GM21515 (cell line): Measurements from ENCODE around the gene SPRTN.
A peak's percentile ranks its signal among the peaks of the same experiment; 100 is the strongest.

Experiments
- ATAC-seq: cut with Tn5 transposase; IDR thresholded peaks from one replicate; pipeline ENCODE4 v1.9.1; 2021; ENCODE audit not compliant: unreplicated experiment

SPRTN gene

GRCh38 chr1:231338270-231339128 is at the start of gene SPRTN:
TSS of gene SPRTN (plus strand) at chr1:231338293. CDS start at chr1:231338384, 91 bp downstream.
- ATAC-seq, result peak; percentile 9

DNA sequence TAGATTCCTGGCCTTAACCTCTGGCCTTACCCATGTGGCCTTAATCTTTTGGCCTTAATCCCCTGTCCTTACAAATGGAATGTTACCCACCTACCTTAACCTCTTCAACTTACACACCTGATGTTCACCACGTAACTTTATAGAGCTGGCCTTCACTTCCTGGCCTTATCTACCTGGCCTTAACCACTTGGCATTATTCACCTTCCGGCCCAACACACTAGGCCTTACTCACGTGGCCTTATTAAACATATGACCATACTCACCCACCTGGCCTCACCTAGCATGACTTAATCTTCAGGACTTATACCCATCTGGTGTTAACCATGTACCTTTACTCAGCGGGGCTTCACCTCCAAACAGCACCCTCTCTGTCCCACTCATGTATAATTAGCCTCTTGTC is 42.2 kb upstream of the SPRTN start:
- ATAC-seq, result no peak

GRCh38 chr1:231301990-231302389 is 36.1 kb upstream of the SPRTN start:
- ATAC-seq, result no peak

- ATAC-seq, result no peak
Observed at GRCh38 chr1:231310391-231310934, 27.6 kb upstream of the SPRTN start.

DNA sequence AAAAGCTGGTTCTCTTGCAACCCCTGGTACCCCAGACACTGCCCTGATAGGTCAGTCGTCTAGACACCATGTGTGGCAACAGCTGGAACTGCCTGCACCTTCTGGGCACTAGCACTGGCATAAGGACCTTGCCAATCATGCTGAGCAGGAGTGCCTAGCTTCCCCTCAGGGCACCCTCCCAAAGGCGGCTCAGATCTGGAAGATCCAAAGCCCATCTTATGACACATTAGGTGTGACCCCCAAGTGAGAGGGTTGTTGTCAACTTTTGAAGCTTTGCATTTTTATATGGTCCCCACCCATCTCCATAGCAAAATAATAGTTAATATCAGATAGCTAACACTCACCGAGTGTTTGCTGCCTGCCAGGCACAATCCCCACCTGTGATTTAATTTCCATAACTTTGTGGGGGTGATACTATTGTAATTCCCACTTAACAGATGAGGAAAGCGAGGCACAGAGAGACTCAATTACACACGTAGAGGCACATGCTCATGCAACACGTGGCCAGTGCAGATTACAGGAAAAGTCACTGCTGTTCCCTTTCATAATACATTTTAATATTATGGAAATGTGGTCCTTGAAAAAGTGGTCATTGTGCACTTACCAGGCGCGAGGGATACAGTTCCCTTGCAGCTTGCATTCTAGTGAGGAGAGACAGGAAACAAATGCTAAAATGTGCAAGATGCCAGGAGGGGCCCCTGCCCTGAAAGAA is 26.2 kb upstream of the SPRTN start:
- ATAC-seq, result no peak

- ATAC-seq, result no peak
Observed at GRCh38 chr1:231312432-231312788, 25.7 kb upstream of the SPRTN start.

- no peak for ATAC-seq
Observed at GRCh38 chr1:231313661-231314060, 24.4 kb upstream of the SPRTN start.

- ATAC-seq, result no peak
Observed at GRCh38 chr1:231315887-231316286, 22.2 kb upstream of the SPRTN start.

DNA sequence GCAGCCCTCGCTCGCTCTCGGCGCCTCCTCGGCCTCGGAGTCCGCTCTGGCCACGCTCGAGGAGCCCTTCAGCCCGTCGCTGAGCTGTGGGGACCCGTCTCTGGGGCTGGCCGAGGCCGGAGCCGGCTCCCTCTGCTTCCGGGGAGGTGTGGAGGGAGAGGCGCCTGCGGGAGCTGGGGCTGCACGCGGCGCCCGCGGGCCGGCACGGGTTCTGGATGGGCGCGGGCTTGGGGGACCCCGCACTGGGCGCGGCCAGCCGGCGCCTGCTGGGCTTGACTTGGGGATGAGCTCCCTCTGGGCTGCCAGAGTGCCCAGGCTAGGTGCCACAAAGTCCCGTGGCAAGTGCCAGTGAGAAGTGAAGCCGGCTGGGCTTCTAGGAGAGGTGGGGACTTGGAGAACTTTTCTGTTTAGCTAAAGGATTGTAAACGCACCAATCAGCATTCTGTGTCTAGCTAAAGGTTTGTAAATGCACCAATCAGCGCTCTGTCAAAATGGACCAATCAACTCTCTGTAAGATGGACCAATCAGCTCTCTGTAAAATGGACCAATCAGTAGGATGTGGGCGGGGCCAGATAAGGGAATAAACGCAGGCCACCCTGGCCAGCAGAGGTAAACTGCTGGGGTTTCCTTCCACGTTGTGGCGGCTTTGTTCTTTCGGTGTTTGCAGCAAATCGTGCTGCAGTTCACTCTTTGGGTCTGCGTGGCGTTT is 20.6 kb upstream of the SPRTN start:
- ATAC-seq, result no peak

DNA sequence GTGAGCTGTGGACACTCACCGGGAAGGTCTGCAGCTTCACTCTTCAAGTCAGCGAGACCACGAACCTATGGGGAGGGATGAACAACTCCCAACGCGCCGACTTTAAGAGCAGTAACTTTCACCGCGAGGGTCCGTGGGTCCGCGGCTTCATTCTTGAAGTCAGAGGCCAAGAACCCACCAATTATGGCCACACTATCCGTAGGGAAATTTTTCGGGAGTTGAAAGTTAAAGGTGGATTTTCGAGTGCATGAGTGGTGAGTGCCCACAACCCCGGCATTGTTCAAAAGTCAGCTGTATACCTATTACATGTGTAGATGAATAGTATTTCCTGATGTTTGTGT is 20.1 kb upstream of the SPRTN start:
- no peak for ATAC-seq

DNA sequence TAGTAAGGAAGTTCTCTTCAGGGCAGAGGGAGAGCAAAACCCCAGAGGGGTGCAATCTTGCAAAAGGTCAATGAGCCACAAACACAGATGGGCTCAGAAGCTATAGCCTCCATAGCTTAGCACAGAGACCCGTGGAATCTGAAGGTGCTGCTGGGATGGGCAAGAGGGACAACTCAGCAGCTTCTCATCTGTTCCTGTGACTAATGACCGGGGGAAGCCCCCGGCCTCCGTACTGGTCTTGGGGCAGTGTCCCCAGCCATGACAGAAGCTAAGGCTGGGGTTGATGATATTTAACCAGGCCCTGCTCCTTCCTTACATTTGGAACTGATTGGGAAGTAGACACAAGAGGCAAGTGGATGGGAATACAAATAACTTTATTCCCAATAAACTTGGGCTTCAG is 19.5 kb upstream of the SPRTN start:
- ATAC-seq, result no peak

GRCh38 chr1:231319080-231319479 is 19.0 kb upstream of the SPRTN start:
- ATAC-seq, result no peak

DNA sequence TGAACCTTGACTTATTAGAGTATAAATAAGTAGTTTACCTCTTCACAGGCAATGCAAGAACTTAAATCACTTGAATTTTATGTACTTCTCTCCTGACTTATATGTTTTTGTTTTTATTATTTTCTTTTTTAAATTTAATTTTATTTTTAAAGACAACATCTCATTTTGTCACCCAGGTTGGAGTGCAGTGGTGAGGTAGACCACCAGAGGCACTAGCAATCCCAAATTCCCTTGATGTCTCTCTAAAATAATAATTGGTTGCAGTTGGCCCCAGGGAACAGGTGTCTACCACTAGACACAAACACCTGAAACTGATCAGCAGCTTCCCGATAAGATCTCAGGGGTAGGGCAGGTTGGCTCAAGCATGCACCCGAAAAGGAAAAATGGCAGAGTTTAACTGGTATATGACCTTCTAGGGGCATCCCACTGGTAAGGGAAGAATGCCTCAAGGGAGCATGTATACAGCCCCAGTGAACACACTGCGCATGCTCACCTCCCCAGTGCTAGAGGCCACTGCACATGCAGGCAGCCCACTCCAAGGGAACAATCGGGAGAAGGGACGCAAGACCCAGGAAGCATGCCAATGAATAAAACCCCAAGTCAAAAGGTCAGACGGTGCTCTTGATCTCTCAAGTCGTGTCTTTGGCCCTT is 15.1 kb upstream of the SPRTN start:
- ATAC-seq, result no peak

DNA sequence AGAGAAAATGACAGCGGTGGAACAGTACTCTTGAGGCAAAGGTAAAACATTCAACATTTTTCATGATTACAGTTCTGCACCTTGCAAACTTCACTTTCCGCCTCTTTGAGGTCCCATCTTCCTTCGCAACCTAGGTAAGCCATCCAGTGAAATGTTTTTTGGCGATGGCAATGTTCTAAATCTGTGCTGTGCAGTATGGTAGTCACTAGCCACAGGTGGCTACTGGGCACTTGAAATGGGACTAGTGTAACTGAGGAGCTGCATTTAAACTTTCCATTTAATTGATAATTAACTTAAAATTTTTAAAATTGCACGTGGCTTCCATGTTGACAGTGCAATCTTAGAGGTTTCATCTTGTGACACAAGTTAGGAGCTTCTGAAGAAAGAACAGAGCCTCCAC is 13.4 kb upstream of the SPRTN start:
- ATAC-seq, result no peak

GRCh38 chr1:231326248-231326647 is 11.8 kb upstream of the SPRTN start:
- ATAC-seq, result no peak

GRCh38 chr1:231327617-231328016 is 10.5 kb upstream of the SPRTN start:
- ATAC-seq, result no peak

GRCh38 chr1:231329483-231329882 is 8.6 kb upstream of the SPRTN start:
- ATAC-seq, result no peak

DNA sequence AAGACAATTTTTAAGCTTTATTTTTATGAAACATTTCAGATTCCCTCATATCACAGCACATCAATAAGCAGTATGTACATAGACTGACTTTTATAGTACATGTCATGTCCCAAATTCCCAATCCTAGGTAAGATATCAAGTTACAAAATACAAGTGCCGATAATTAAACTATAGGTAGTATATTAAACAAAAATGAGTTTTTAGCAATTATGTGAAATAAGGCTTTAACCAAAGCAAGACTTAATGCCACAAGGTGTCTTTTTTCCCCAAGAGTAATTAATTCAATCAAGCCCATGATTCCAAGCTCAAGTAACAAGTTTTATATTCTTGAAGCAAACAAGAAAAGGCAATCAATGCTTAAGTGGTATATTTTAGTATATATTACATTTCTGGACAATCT is 5.3 kb upstream of the SPRTN start:
- no peak for ATAC-seq

- no peak for ATAC-seq
Observed at GRCh38 chr1:231334079-231334666, 3.9 kb upstream of the SPRTN start.

DNA sequence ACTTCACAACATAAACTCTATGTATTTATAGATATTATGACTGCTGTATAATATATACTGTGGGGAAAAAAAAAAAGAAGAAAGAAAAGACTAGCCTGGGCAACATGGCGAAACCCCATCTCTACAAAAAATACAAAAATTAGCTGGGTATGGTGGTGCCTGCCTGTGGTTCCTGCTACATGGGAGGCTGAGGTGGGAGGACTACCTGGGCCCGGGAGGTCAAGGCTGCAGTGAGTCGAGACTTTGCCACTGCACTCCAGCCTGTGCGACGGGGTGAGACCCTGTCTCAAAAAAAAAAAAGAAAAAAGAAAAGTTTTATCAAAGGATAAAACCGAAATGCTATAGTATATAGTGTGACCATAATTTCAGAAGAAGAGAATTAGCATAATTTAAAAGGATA is 3.1 kb upstream of the SPRTN start:
- ATAC-seq, result no peak
